H1 (cell line): ENCODE data around the gene PSME3. TPM values are rescaled to one million over a fixed set of nuclear protein-coding genes. Genes with fewer than 3 reads are reported as not detected.

Source experiments
- CTCF ChIA-PET: fragments of 300-600 bp; sonication (Branson Sonifier 250); formaldehyde crosslinking; loops from one replicate; lab custom pipeline; 2021; ENCODE audit not compliant: partially characterized antibody; lab: Charles Lee
- POLR2A ChIA-PET: fragments of 300-600 bp; sonication (Branson Sonifier 250); formaldehyde crosslinking; loops from one replicate; lab custom pipeline; 2021; ENCODE audit warnings: inconsistent platforms; ENCODE audit not compliant: partially characterized antibody; lab: Charles Lee
- DNase-seq, 2 experiments: peaks; one replicate each; pipeline versions ENCODE4 v3.0.0 to v3.0.0-alpha.2; 2010 to 2022; ENCODE audit warnings: low spot score in 2 of 2, low read depth in 1 of 2, mixed read lengths in 1 of 2
- FAIRE-seq: peaks from 2 replicates; lab custom pipeline; 2011; peaks lifted over from hg19 to GRCh38; lab: Jason Lieb, UNC
- H2AFZ ChIP-seq: 2 replicates; pipeline ENCODE4 v1.8.1; 2012; ENCODE audit warnings: low read length, inconsistent platforms
- H2AK5ac ChIP-seq: 2 replicates; pipeline ENCODE4 v1.6.1; 2013; ENCODE audit warnings: low read depth, low read length
- H2BK120ac ChIP-seq: replicated peaks from 2 replicates; pipeline ENCODE3; 2013; ENCODE audit warnings: low read depth, low read length, inconsistent platforms
- H2BK12ac ChIP-seq: 2 replicates; pipeline ENCODE4 v1.6.1; 2013; ENCODE audit warnings: low read depth, low read length
- H2BK15ac ChIP-seq: 2 replicates; pipeline ENCODE4 v1.6.1; 2013; ENCODE audit warnings: low read length
- H2BK20ac ChIP-seq: 2 replicates; pipeline ENCODE4 v1.6.1; 2013; ENCODE audit warnings: low read length
- H2BK5ac ChIP-seq: 2 replicates; pipeline ENCODE4 v1.6.1; 2013; ENCODE audit warnings: low read depth, low read length
- H3K14ac ChIP-seq: 2 replicates; pipeline ENCODE4 v1.6.1; 2013; ENCODE audit warnings: inconsistent platforms; ENCODE audit not compliant: insufficient read length
- H3K18ac ChIP-seq: 2 replicates; pipeline ENCODE4 v1.6.1; 2013; ENCODE audit warnings: low read length; ENCODE audit errors: extremely low read depth
- H3K23ac ChIP-seq: 2 replicates; pipeline ENCODE4 v1.6.1; 2013; ENCODE audit warnings: inconsistent platforms; ENCODE audit not compliant: insufficient read length
- H3K23me2 ChIP-seq: 2 replicates; pipeline ENCODE4 v1.6.1; 2013; ENCODE audit warnings: low read depth, low read length
- H3K27ac ChIP-seq: 2 replicates; pipeline ENCODE4 v1.6.1; 2011; ENCODE audit warnings: low read depth, low read length, inconsistent platforms
- H3K27me3 ChIP-seq, 4 experiments: replicated peaks in 1 of 4; 1 replicate in 1 of 4; 2 replicates in 3 of 4; pipeline versions ENCODE4 v1.6.1 to v1.8.1; 2011 to 2013; ENCODE audit warnings: low read length in 3 of 4, mild to moderate bottlenecking in 3 of 4, inconsistent platforms in 2 of 4, mixed read lengths in 2 of 4, moderate library complexity in 1 of 4; ENCODE audit not compliant: control insufficient read depth in 3 of 4, insufficient read depth in 3 of 4; ENCODE audit errors: extremely low read depth in 1 of 4
- H3K36me3 ChIP-seq, 4 experiments: 2 replicates each; pipeline versions ENCODE4 v1.6.1 to v1.8.1; 2011 to 2013; ENCODE audit warnings: mild to moderate bottlenecking in 4 of 4, low read length in 3 of 4, moderate library complexity in 2 of 4, control low read depth in 1 of 4, inconsistent platforms in 1 of 4; ENCODE audit not compliant: insufficient read depth in 4 of 4, control insufficient read depth in 2 of 4
- H3K4ac ChIP-seq: replicated peaks from 2 replicates; pipeline ENCODE3; 2013; ENCODE audit warnings: low read length, low read depth, mixed read lengths, inconsistent platforms; ENCODE audit not compliant: insufficient read length
- H3K4me1 ChIP-seq, 4 experiments: replicated peaks in 1 of 4; 1 replicate in 1 of 4; 2 replicates in 3 of 4; pipeline versions ENCODE4 v1.6.1 to v1.8.1; 2011 to 2013; ENCODE audit warnings: low read length in 3 of 4, inconsistent platforms in 2 of 4, mixed read lengths in 1 of 4; ENCODE audit not compliant: insufficient read depth in 4 of 4, control insufficient read depth in 3 of 4
- H3K4me2 ChIP-seq, 2 experiments: 2 replicates each; pipeline versions ENCODE4 v1.6.1 to v1.8.1; 2011 to 2013; ENCODE audit warnings: low read depth in 2 of 2, low read length in 2 of 2, control low read depth in 1 of 2, inconsistent platforms in 1 of 2, mild to moderate bottlenecking in 1 of 2; ENCODE audit not compliant: insufficient read depth in 1 of 2
- H3K4me3 ChIP-seq, 4 experiments: fragments of 200-600, 300-600 bp in 1 of 4; sonication (generic), shearing (Covaris generic), sonication (Bioruptor Twin) in 1 of 4; 2 replicates each; pipeline versions ENCODE4 v1.5.1 to v1.8.1; 2011 to 2016; ENCODE audit warnings: low read length in 4 of 4, low read depth in 3 of 4, control low read depth in 2 of 4, inconsistent platforms in 2 of 4, mild to moderate bottlenecking in 2 of 4, mixed read lengths in 1 of 4, moderate library complexity in 1 of 4; ENCODE audit not compliant: insufficient read depth in 2 of 4; ENCODE audit errors: extremely low read depth in 1 of 4
- H3K56ac ChIP-seq: replicated peaks from 2 replicates; pipeline ENCODE3; 2013; ENCODE audit warnings: low read depth, mild to moderate bottlenecking, mixed read lengths, low read length, inconsistent platforms; ENCODE audit not compliant: insufficient read length
- H3K79me1 ChIP-seq: 2 replicates; pipeline ENCODE4 v1.6.1; 2013; ENCODE audit warnings: low read depth, low read length, control low read depth
- H3K79me2 ChIP-seq, 2 experiments: 2 replicates each; pipeline versions ENCODE4 v1.6.1 to v1.8.1; 2012 to 2013; ENCODE audit warnings: low read length in 2 of 2, mild to moderate bottlenecking in 2 of 2, inconsistent platforms in 1 of 2; ENCODE audit not compliant: insufficient read depth in 2 of 2, control insufficient read depth in 1 of 2
- H3K9ac ChIP-seq, 4 experiments: replicated peaks in 1 of 4; 1 replicate in 1 of 4; 2 replicates in 3 of 4; pipeline versions ENCODE4 v1.6.1 to v1.8.1; 2011 to 2013; ENCODE audit warnings: low read depth in 3 of 4, low read length in 3 of 4, control low read depth in 2 of 4, mild to moderate bottlenecking in 2 of 4, moderate library complexity in 2 of 4, inconsistent platforms in 1 of 4; ENCODE audit errors: extremely low read depth in 1 of 4
- H3K9me3 ChIP-seq, 2 experiments: 2 replicates each; pipeline versions ENCODE4 v1.6.1 to v1.8.1; 2012 to 2013; ENCODE audit warnings: mild to moderate bottlenecking in 2 of 2, moderate library complexity in 2 of 2, control low read depth in 1 of 2, inconsistent platforms in 1 of 2, low read depth in 1 of 2, low read length in 1 of 2, mixed read lengths in 1 of 2; ENCODE audit not compliant: insufficient read depth in 2 of 2
- H4K20me1 ChIP-seq, 2 experiments: replicated peaks in 1 of 2; 2 replicates each; pipeline versions ENCODE3 to v1.8.1; 2011 to 2013; ENCODE audit warnings: inconsistent platforms in 2 of 2, low read length in 2 of 2, mild to moderate bottlenecking in 1 of 2; ENCODE audit not compliant: insufficient read depth in 2 of 2, control insufficient read depth in 1 of 2
- H4K5ac ChIP-seq: 2 replicates; pipeline ENCODE4 v1.6.1; 2013; ENCODE audit warnings: low read length, low read depth, mixed read lengths, inconsistent platforms; ENCODE audit not compliant: insufficient read length
- H4K8ac ChIP-seq: 2 replicates; pipeline ENCODE4 v1.8.0; 2013; ENCODE audit warnings: mild to moderate bottlenecking, moderate library complexity, low read length, inconsistent platforms; ENCODE audit not compliant: insufficient read depth; ENCODE audit errors: extremely low read depth
- H4K91ac ChIP-seq: replicated peaks from 2 replicates; pipeline ENCODE3; 2013; ENCODE audit warnings: low read length, mixed read lengths, inconsistent platforms; ENCODE audit not compliant: insufficient read length
- BRCA1 ChIP-seq: IDR thresholded peaks from 2 replicates; pipeline ENCODE4 v1.6.1; 2012; ENCODE audit warnings: low read depth, low read length, improper control_type of control experiment
- EGR1 ChIP-seq: IDR thresholded peaks from 2 replicates; pipeline ENCODE4 v1.6.1; 2011; ENCODE audit warnings: low read depth, low read length, borderline replicate concordance
- FOSL1 ChIP-seq: IDR thresholded peaks from 2 replicates; pipeline ENCODE4 v1.6.1; 2011; ENCODE audit warnings: mild to moderate bottlenecking, low read depth, low read length, moderate library complexity; ENCODE audit not compliant: insufficient read depth
- HDAC2 ChIP-seq, 2 experiments: fragments of 300-600 bp in 1 of 2; sonication (generic) in 1 of 2; IDR thresholded peaks; 2 replicates each; pipeline ENCODE4 v1.6.1; 2011 to 2012; ENCODE audit warnings: low read depth in 2 of 2, low read length in 2 of 2, mild to moderate bottlenecking in 2 of 2, moderate library complexity in 2 of 2, borderline replicate concordance in 1 of 2, inconsistent platforms in 1 of 2
- NANOG ChIP-seq: IDR thresholded peaks from 2 replicates; pipeline ENCODE4 v1.6.1; 2011; ENCODE audit warnings: low read length, low read depth, mild to moderate bottlenecking, inconsistent platforms; ENCODE audit not compliant: insufficient read depth, poor library complexity, severe bottlenecking
- POLR2AphosphoS5 ChIP-seq: IDR thresholded peaks from 2 replicates; pipeline ENCODE4 v1.6.1; 2011; ENCODE audit warnings: low read depth, low read length
- RNF2 ChIP-seq: fragments of 200-900, 300-1000 bp; sonication (generic); IDR thresholded peaks from 2 replicates; pipeline ENCODE4 v1.7.1; 2016; ENCODE audit warnings: borderline replicate concordance, low read depth, mild to moderate bottlenecking, antibody characterized with exemption, low read length; ENCODE audit not compliant: poor library complexity, severe bottlenecking; ENCODE audit errors: missing control alignments
- SIRT6 ChIP-seq: IDR thresholded peaks from one replicate; pipeline ENCODE4 v1.7.1; 2012; ENCODE audit warnings: low read length, inconsistent platforms
- TEAD4 ChIP-seq: IDR thresholded peaks from 2 replicates; pipeline ENCODE4 v1.6.1; 2012; ENCODE audit warnings: low read depth, low read length, inconsistent platforms, mixed read lengths
- WGBS, 2 experiments: shearing (Covaris generic) in 1 of 2; methylation state at CpG; one replicate each; pipeline versions ENCODE4 v1.1.6 to v1.1.7; 2013 to 2015; ENCODE audit warnings: low lambda C conversion rate in 2 of 2, mixed read lengths in 2 of 2, inconsistent platforms in 1 of 2, low coverage in 1 of 2, missing lambda C conversion rate in 1 of 2; ENCODE audit not compliant: insufficient replicate concordance in 2 of 2, insufficient coverage in 1 of 2, insufficient read length in 1 of 2; ENCODE audit errors: extremely low coverage in 1 of 2, missing lambda C conversion rate in 1 of 2; 5-methylcytosine and 5-hydroxymethylcytosine counted together
- polyA plus RNA-seq, 7 experiments: library from polyadenylated mRNA; depleted of rRNA in 3 of 7; stranded (reverse) in 5 of 7; unstranded in 2 of 7; fragments of >200 nt in 5 of 7; fragments of 200-250 nt in 2 of 7; gene quantifications; 1 replicate in 5 of 7; 2 replicates in 1 of 7; 4 replicates in 1 of 7; pipeline versions ENCODE4 v1.2.1 to v1.2.3, GENCODE V29; 2011 to 2013; ENCODE audit warnings: missing spikeins in 2 of 7, mixed read lengths in 2 of 7
- total RNA-seq: library from RNA; stranded (reverse); fragmentation: NEBNext Ultra II Directional; extraction: Animal tissue kit (Norgen Biotek cat#: 25700); gene quantifications from 2 replicates; pipeline ENCODE4 v1.2.1, GENCODE V29; 2021
- TF ChIP-seq, protein P1 (sequence below): IDR thresholded peaks from 2 replicates; pipeline ENCODE4 v1.6.1; 2011; ENCODE audit warnings: low read depth, mild to moderate bottlenecking, low read length; ENCODE audit not compliant: insufficient read depth
- TF ChIP-seq, protein P2 (sequence below): IDR thresholded peaks from 2 replicates; pipeline ENCODE4 v1.6.1; 2012; ENCODE audit warnings: inconsistent platforms

Gene PSME3
- total and polyA plus RNA-seq, 2 of the 8 experiments (the other 6 are each of a cell fraction or from before 2014, with no cell fraction given), result 149 to 224 TPM

DNA sequence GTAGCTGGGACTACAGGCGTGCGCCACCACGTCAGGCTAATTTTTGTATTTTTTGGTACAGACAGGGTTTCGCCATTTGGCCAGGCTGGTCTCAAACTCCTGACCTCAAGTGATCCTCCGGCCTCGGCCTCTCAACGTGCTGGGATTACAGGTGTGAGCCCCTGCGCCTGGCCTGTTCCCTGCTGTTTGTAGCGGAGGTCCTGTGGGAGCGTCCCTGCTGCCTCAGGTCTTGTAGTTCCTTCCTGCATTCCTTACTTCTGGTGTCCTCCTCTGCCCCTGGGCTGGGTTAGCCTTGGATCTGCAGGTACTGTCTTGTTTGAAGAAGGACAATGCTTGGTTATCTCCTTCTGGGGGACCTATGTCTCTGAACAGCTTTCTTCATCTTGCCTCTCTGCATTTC is 43.8 kb downstream of the PSME3 start:
- DNase-seq (no peak), FAIRE-seq (no peak)
- H2AK5ac ChIP-seq, result no peak overlapping the region
- H3K4me3 ChIP-seq, result no peak overlapping the region
- H3K23me2 ChIP-seq, result no peaks in the 10 kb centered on the region; the same call in 1 of the 2 replicates
- no peak overlapping the region for H3K4ac ChIP-seq
- POLR2A ChIA-PET, result interaction anchor here (1.5 kb wide), 1 partner anchor 53 kb away, joined by 4 read pairs; the partner anchor contains the start of gene BECN1
- peaks cover 0 to 5% (median 0%) of the 10 kb centered on the region in 4 experiments; a peak in 4 of 7 replicates for H3K27me3 ChIP-seq
- TF ChIP-seq, protein P1, sequence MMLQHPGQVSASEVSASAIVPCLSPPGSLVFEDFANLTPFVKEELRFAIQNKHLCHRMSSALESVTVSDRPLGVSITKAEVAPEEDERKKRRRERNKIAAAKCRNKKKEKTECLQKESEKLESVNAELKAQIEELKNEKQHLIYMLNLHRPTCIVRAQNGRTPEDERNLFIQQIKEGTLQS, result no peak
- no peak for TF ChIP-seq POLR2AphosphoS5
- no peak for TF ChIP-seq BRCA1
- no peak for TF ChIP-seq SIRT6
- TF ChIP-seq EGR1, result no peak
- no peak for TF ChIP-seq NANOG
- TF ChIP-seq FOSL1, result no peak
- no peak for TF ChIP-seq HDAC2 (IDR thresholded peaks at IDR 0.05; ENCODE audit: borderline replicate concordance in 1 of 2, low read depth in 2 of 2, low read length in 2 of 2)
- TF ChIP-seq TEAD4, result no peak
- TF ChIP-seq, protein P2, sequence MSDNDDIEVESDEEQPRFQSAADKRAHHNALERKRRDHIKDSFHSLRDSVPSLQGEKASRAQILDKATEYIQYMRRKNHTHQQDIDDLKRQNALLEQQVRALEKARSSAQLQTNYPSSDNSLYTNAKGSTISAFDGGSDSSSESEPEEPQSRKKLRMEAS, result no peak
- TF ChIP-seq RNF2, result no peak
- no peak overlapping the region for H3K4me2 ChIP-seq
- no peak overlapping the region for H2BK15ac ChIP-seq
- no peaks in the 10 kb centered on the region for H3K79me1 ChIP-seq
- no peak overlapping the region for H4K91ac ChIP-seq
- no peak overlapping the region for H3K14ac ChIP-seq
- no peak overlapping the region for H2BK20ac ChIP-seq
- no peak overlapping the region for H2BK12ac ChIP-seq
- peaks cover 0 to 8% (median 5%) of the 10 kb centered on the region in 4 experiments; a peak in 4 of 7 replicates for H3K4me1 ChIP-seq
- WGBS, 2 experiments, result 91% methylated on average over 10 of the region's 10 CpGs; no CpG with 5 or more reads in 1 of the 2 experiments
- no peak overlapping the region for H3K56ac ChIP-seq
- no peaks in the 10 kb centered on the region for H4K20me1 ChIP-seq
- no peak overlapping the region for H3K9ac ChIP-seq
- CTCF ChIA-PET, result interaction anchor here (0.8 kb wide), 1 partner anchor 34 kb away, joined by 4 read pairs; no protein-coding TSS in a partner anchor
- no peaks in the 10 kb centered on the region for H3K36me3 ChIP-seq
- H4K5ac ChIP-seq, result no peak overlapping the region
- H3K79me2 ChIP-seq, result no peaks in the 10 kb centered on the region
- no peak overlapping the region for H2BK5ac ChIP-seq
- no peak overlapping the region for H3K18ac ChIP-seq
- H3K23ac ChIP-seq, result no peak overlapping the region
- no peak overlapping the region for H4K8ac ChIP-seq
- H3K27ac ChIP-seq, result no peak overlapping the region
- no peak overlapping the region for H2BK120ac ChIP-seq
- H2AFZ ChIP-seq, result no peak overlapping the region
- no peaks in the 10 kb centered on the region for H3K9me3 ChIP-seq
